ENCODE measurements around the gene PBX4.

Gene PBX4

GRCh38 chr19:19548915-19549759 lies 69.3 kb downstream of the PBX4 start:
- DNase-seq = no peak
- Histone ChIP-seq H3K36me3 (ENCODE audit: control insufficient read depth, insufficient read depth, low read length) (no peaks in the 10 kb centered on the region), H3K4me3 (ENCODE audit: insufficient read depth, low read depth, low read length, poor library complexity, severe bottlenecking) (no peak overlapping the region), H3K9me3 (ENCODE audit: control insufficient read depth, low read length) (no peaks in the 10 kb centered on the region), H3K27me3 (replicated peaks; ENCODE audit: control insufficient read depth, insufficient read depth, low read length, poor library complexity, severe bottlenecking) (no peaks in the 10 kb centered on the region), H3K27ac (ENCODE audit: insufficient read depth, low read length, poor library complexity, severe bottlenecking) (no peak overlapping the region), H3K4me1 (ENCODE audit: control insufficient read depth, insufficient read depth, low read length, poor library complexity, severe bottlenecking) (peaks cover 2% of the 10 kb centered on the region)

- no peaks in the 10 kb centered on the region for H3K4me1 ChIP-seq (ENCODE audit: control insufficient read depth, insufficient read depth, low read length, poor library complexity, severe bottlenecking)
- H3K9me3 ChIP-seq (ENCODE audit: control insufficient read depth, low read length) = no peaks in the 10 kb centered on the region
- H3K27ac ChIP-seq (ENCODE audit: insufficient read depth, low read length, poor library complexity, severe bottlenecking) = no peak overlapping the region
- no peaks in the 10 kb centered on the region for H3K27me3 ChIP-seq (replicated peaks; ENCODE audit: control insufficient read depth, insufficient read depth, low read length, poor library complexity, severe bottlenecking)
- no peak for DNase-seq
- H3K36me3 ChIP-seq (ENCODE audit: control insufficient read depth, insufficient read depth, low read length) = no peaks in the 10 kb centered on the region
- H3K4me3 ChIP-seq (ENCODE audit: insufficient read depth, low read depth, low read length, poor library complexity, severe bottlenecking) = no peak overlapping the region
These were observed 70.7 kb downstream of the PBX4 start for GRCh38 chr19:19547674-19548336.

GRCh38 chr19:19546751-19547162 lies 71.7 kb downstream of the PBX4 start:
- Histone ChIP-seq H3K27ac (ENCODE audit: insufficient read depth, low read length, poor library complexity, severe bottlenecking) (no peak overlapping the region), H3K36me3 (ENCODE audit: control insufficient read depth, insufficient read depth, low read length) (no peaks in the 10 kb centered on the region), H3K4me3 (ENCODE audit: insufficient read depth, low read depth, low read length, poor library complexity, severe bottlenecking) (no peak overlapping the region), H3K9me3 (ENCODE audit: control insufficient read depth, low read length) (no peaks in the 10 kb centered on the region), H3K4me1 (ENCODE audit: control insufficient read depth, insufficient read depth, low read length, poor library complexity, severe bottlenecking) (peaks cover under 1% of the 10 kb centered on the region), H3K27me3 (replicated peaks; ENCODE audit: control insufficient read depth, insufficient read depth, low read length, poor library complexity, severe bottlenecking) (no peaks in the 10 kb centered on the region)
- no peak for DNase-seq

GRCh38 chr19:19545707-19546106 lies 72.8 kb downstream of the PBX4 start:
- no peaks in the 10 kb centered on the region for H3K9me3 ChIP-seq (ENCODE audit: control insufficient read depth, low read length)
- peaks cover 10% of the 10 kb centered on the region for H3K4me1 ChIP-seq (ENCODE audit: control insufficient read depth, insufficient read depth, low read length, poor library complexity, severe bottlenecking)
- no peak overlapping the region for H3K4me3 ChIP-seq (ENCODE audit: insufficient read depth, low read depth, low read length, poor library complexity, severe bottlenecking)
- H3K27ac ChIP-seq (ENCODE audit: insufficient read depth, low read length, poor library complexity, severe bottlenecking) = no peak overlapping the region
- H3K27me3 ChIP-seq (replicated peaks; ENCODE audit: control insufficient read depth, insufficient read depth, low read length, poor library complexity, severe bottlenecking) = no peaks in the 10 kb centered on the region
- H3K36me3 ChIP-seq (ENCODE audit: control insufficient read depth, insufficient read depth, low read length) = no peaks in the 10 kb centered on the region
- no peak for DNase-seq

GRCh38 chr19:19544954-19545591 lies 73.4 kb downstream of the PBX4 start:
- no peak for DNase-seq
- Histone ChIP-seq H3K27ac (ENCODE audit: insufficient read depth, low read length, poor library complexity, severe bottlenecking) (no peak overlapping the region), H3K27me3 (replicated peaks; ENCODE audit: control insufficient read depth, insufficient read depth, low read length, poor library complexity, severe bottlenecking) (no peaks in the 10 kb centered on the region), H3K4me3 (ENCODE audit: insufficient read depth, low read depth, low read length, poor library complexity, severe bottlenecking) (no peak overlapping the region), H3K4me1 (ENCODE audit: control insufficient read depth, insufficient read depth, low read length, poor library complexity, severe bottlenecking) (peaks cover 14% of the 10 kb centered on the region), H3K9me3 (ENCODE audit: control insufficient read depth, low read length) (no peaks in the 10 kb centered on the region), H3K36me3 (ENCODE audit: control insufficient read depth, insufficient read depth, low read length) (no peaks in the 10 kb centered on the region)

- no peak overlapping the region for H3K4me3 ChIP-seq (ENCODE audit: insufficient read depth, low read depth, low read length, poor library complexity, severe bottlenecking)
These were observed 74.1 kb downstream of the PBX4 start for GRCh38 chr19:19544257-19544953.

GRCh38 chr19:19543640-19544039 lies 74.8 kb downstream of the PBX4 start:
- peaks cover 15% of the 10 kb centered on the region for H3K4me1 ChIP-seq (ENCODE audit: control insufficient read depth, insufficient read depth, low read length, poor library complexity, severe bottlenecking)
- no peaks in the 10 kb centered on the region for H3K27me3 ChIP-seq (replicated peaks; ENCODE audit: control insufficient read depth, insufficient read depth, low read length, poor library complexity, severe bottlenecking)
- no peak for DNase-seq
- no peaks in the 10 kb centered on the region for H3K36me3 ChIP-seq (ENCODE audit: control insufficient read depth, insufficient read depth, low read length)
- no peaks in the 10 kb centered on the region for H3K9me3 ChIP-seq (ENCODE audit: control insufficient read depth, low read length)
- no peak overlapping the region for H3K27ac ChIP-seq (ENCODE audit: insufficient read depth, low read length, poor library complexity, severe bottlenecking)
- H3K4me3 ChIP-seq (ENCODE audit: insufficient read depth, low read depth, low read length, poor library complexity, severe bottlenecking) = no peak overlapping the region

More at GRCh38 chr19:19544257-19544953, 74.1 kb downstream of the PBX4 start:
- Histone ChIP-seq H3K27me3 (replicated peaks; ENCODE audit: control insufficient read depth, insufficient read depth, low read length, poor library complexity, severe bottlenecking) (no peaks in the 10 kb centered on the region), H3K36me3 (ENCODE audit: control insufficient read depth, insufficient read depth, low read length) (no peaks in the 10 kb centered on the region), H3K9me3 (ENCODE audit: control insufficient read depth, low read length) (no peaks in the 10 kb centered on the region), H3K27ac (ENCODE audit: insufficient read depth, low read length, poor library complexity, severe bottlenecking) (no peak overlapping the region), H3K4me1 (ENCODE audit: control insufficient read depth, insufficient read depth, low read length, poor library complexity, severe bottlenecking) (peaks cover 14% of the 10 kb centered on the region)
- DNase-seq = no peak

- Histone ChIP-seq H3K4me1 (ENCODE audit: control insufficient read depth, insufficient read depth, low read length, poor library complexity, severe bottlenecking) (peaks cover 20% of the 10 kb centered on the region), H3K4me3 (ENCODE audit: insufficient read depth, low read depth, low read length, poor library complexity, severe bottlenecking) (no peak overlapping the region), H3K36me3 (ENCODE audit: control insufficient read depth, insufficient read depth, low read length) (no peaks in the 10 kb centered on the region), H3K27me3 (replicated peaks; ENCODE audit: control insufficient read depth, insufficient read depth, low read length, poor library complexity, severe bottlenecking) (no peaks in the 10 kb centered on the region), H3K9me3 (ENCODE audit: control insufficient read depth, low read length) (no peaks in the 10 kb centered on the region), H3K27ac (ENCODE audit: insufficient read depth, low read length, poor library complexity, severe bottlenecking) (no peak overlapping the region)
- DNase-seq = no peak
These were observed 75.4 kb downstream of the PBX4 start for GRCh38 chr19:19543101-19543500.

- peaks cover 25% of the 10 kb centered on the region for H3K4me1 ChIP-seq (ENCODE audit: control insufficient read depth, insufficient read depth, low read length, poor library complexity, severe bottlenecking)
- DNase-seq = no peak
- H3K9me3 ChIP-seq (ENCODE audit: control insufficient read depth, low read length) = no peaks in the 10 kb centered on the region
- H3K4me3 ChIP-seq (ENCODE audit: insufficient read depth, low read depth, low read length, poor library complexity, severe bottlenecking) = no peak overlapping the region
- H3K36me3 ChIP-seq (ENCODE audit: control insufficient read depth, insufficient read depth, low read length) = no peaks in the 10 kb centered on the region
- H3K27ac ChIP-seq (ENCODE audit: insufficient read depth, low read length, poor library complexity, severe bottlenecking) = no peak overlapping the region
- no peaks in the 10 kb centered on the region for H3K27me3 ChIP-seq (replicated peaks; ENCODE audit: control insufficient read depth, insufficient read depth, low read length, poor library complexity, severe bottlenecking)
These were observed 76.0 kb downstream of the PBX4 start for GRCh38 chr19:19542507-19542906.

Data from effector memory CD4-positive, alpha-beta T cell (primary cell).